GM04504 (cell line): ENCODE data around the gene PAPLN.

Experiments
- DNase-seq: peaks from one replicate; pipeline ENCODE4 v3.0.0-alpha.2; 2012; ENCODE audit warnings: low read depth

PAPLN gene

GRCh38 chr14:73231981-73232851 is 5.1 kb upstream of the PAPLN start:
- no peak for DNase-seq

GRCh38 chr14:73232984-73233383 is 4.3 kb upstream of the PAPLN start:
- no peak for DNase-seq

GRCh38 chr14:73233564-73233963 is 3.7 kb upstream of the PAPLN start:
- no peak for DNase-seq

GRCh38 chr14:73234029-73234428 is 3.3 kb upstream of the PAPLN start:
- DNase-seq: no peak

GRCh38 chr14:73234586-73235394 is 2.5 kb upstream of the PAPLN start:
- no peak for DNase-seq

GRCh38 chr14:73235531-73236155 is 1.7 kb upstream of the PAPLN start:
- DNase-seq: no peak

GRCh38 chr14:73236157-73236556 is 1.1 kb upstream of the PAPLN start:
- DNase-seq: no peak

GRCh38 chr14:73236752-73237218 is 521 bp upstream of the PAPLN start:
- no peak for DNase-seq

- no peak for DNase-seq
These were observed 599 bp downstream of the PAPLN start for GRCh38 chr14:73237786-73238423.

- DNase-seq: peak; percentile 26
These were observed 1.1 kb downstream of the PAPLN start for GRCh38 chr14:73238424-73238852.

- DNase-seq: no peak
These were observed 1.6 kb downstream of the PAPLN start for GRCh38 chr14:73238941-73239340.

- no peak for DNase-seq
These were observed 2.3 kb downstream of the PAPLN start for GRCh38 chr14:73239393-73240241.

GRCh38 chr14:73240816-73241480 is 3.6 kb downstream of the PAPLN start:
- no peak for DNase-seq

- no peak for DNase-seq
These were observed 4.3 kb downstream of the PAPLN start for GRCh38 chr14:73241481-73242165.

GRCh38 chr14:73242357-73242901 is 5.1 kb downstream of the PAPLN start:
- DNase-seq: no peak

- DNase-seq: no peak
These were observed 6.0 kb downstream of the PAPLN start for GRCh38 chr14:73243341-73243740.

- no peak for DNase-seq
These were observed 6.4 kb downstream of the PAPLN start for GRCh38 chr14:73243748-73244147.

GRCh38 chr14:73244541-73245290 is 7.4 kb downstream of the PAPLN start:
- no peak for DNase-seq
